ENCODE data around the gene ITGA8.
A peak's percentile ranks its signal among the peaks of the same experiment; 100 is the strongest.

The ITGA8 gene

GRCh38 chr10:15729890-15730289 lies 10.2 kb upstream of the ITGA8 start:
- TF ChIP-seq CTCF (IDR thresholded peaks at IDR 0.05) = no peak
- H3K9me3 Mint-ChIP-seq = peaks cover 61% of the 10 kb centered on the region
- peaks cover 18% of the 10 kb centered on the region for H3K4me1 Mint-ChIP-seq
- H3K36me3 Mint-ChIP-seq (ENCODE audit: low read depth) = peaks cover 19% of the 10 kb centered on the region
- peaks cover 3% of the 10 kb centered on the region for H3K27me3 Mint-ChIP-seq (ENCODE audit: low read depth, poor library complexity)
- DNase-seq = no peak
- H3K4me3 Mint-ChIP-seq = no peak overlapping the region
- no peak overlapping the region for H3K27ac Mint-ChIP-seq

GRCh38 chr10:15726042-15726441 lies 6.3 kb upstream of the ITGA8 start:
- no peak overlapping the region for H3K27ac Mint-ChIP-seq
- peaks cover 56% of the 10 kb centered on the region for H3K4me1 Mint-ChIP-seq
- peaks cover 7% of the 10 kb centered on the region for H3K27me3 Mint-ChIP-seq (ENCODE audit: low read depth, poor library complexity)
- no peak overlapping the region for H3K4me3 Mint-ChIP-seq
- H3K36me3 Mint-ChIP-seq (ENCODE audit: low read depth) = peaks cover 11% of the 10 kb centered on the region
- H3K9me3 Mint-ChIP-seq = peaks cover 34% of the 10 kb centered on the region
- no peak for DNase-seq
- no peak for TF ChIP-seq CTCF (IDR thresholded peaks at IDR 0.05)

- peak; percentile 40 for TF ChIP-seq CTCF (IDR thresholded peaks at IDR 0.05)
- Mint-ChIP-seq H3K36me3 (ENCODE audit: low read depth) (peaks cover 6% of the 10 kb centered on the region), H3K4me3 (no peak overlapping the region), H3K27me3 (ENCODE audit: low read depth, poor library complexity) (peaks cover 6% of the 10 kb centered on the region), H3K9me3 (peaks cover 29% of the 10 kb centered on the region), H3K27ac (no peak overlapping the region), H3K4me1 (peaks cover 61% of the 10 kb centered on the region)
- DNase-seq = peak; percentile 33
These were observed 5.9 kb upstream of the ITGA8 start for GRCh38 chr10:15725603-15726002.

- Mint-ChIP-seq H3K36me3 (ENCODE audit: low read depth) (peaks cover 5% of the 10 kb centered on the region), H3K4me1 (peaks cover 67% of the 10 kb centered on the region), H3K9me3 (peaks cover 20% of the 10 kb centered on the region), H3K4me3 (no peak overlapping the region), H3K27me3 (ENCODE audit: low read depth, poor library complexity) (peaks cover 12% of the 10 kb centered on the region), H3K27ac (peak overlapping the region; percentile 15)
- no peak for TF ChIP-seq CTCF (IDR thresholded peaks at IDR 0.05)
- no peak for DNase-seq
These were observed 5.0 kb upstream of the ITGA8 start for GRCh38 chr10:15724683-15725082.

- H3K27ac Mint-ChIP-seq = peak overlapping the region; percentile 87
- peaks cover 14% of the 10 kb centered on the region for H3K9me3 Mint-ChIP-seq
- DNase-seq = no peak
- H3K27me3 Mint-ChIP-seq (ENCODE audit: low read depth, poor library complexity) = peaks cover 18% of the 10 kb centered on the region
- no peak for TF ChIP-seq CTCF (IDR thresholded peaks at IDR 0.05)
- H3K4me3 Mint-ChIP-seq = no peak overlapping the region
- H3K4me1 Mint-ChIP-seq = peaks cover 71% of the 10 kb centered on the region
- peaks cover 5% of the 10 kb centered on the region for H3K36me3 Mint-ChIP-seq (ENCODE audit: low read depth)
These were observed 4.1 kb upstream of the ITGA8 start for GRCh38 chr10:15723803-15724202.

GRCh38 chr10:15720635-15721287 lies 1.0 kb upstream of the ITGA8 start:
- peaks cover 83% of the 10 kb centered on the region for H3K4me1 Mint-ChIP-seq
- TF ChIP-seq CTCF (IDR thresholded peaks at IDR 0.05) = no peak
- DNase-seq = no peak
- peak overlapping the region; percentile 85 for H3K4me3 Mint-ChIP-seq
- peaks cover 25% of the 10 kb centered on the region for H3K27me3 Mint-ChIP-seq (ENCODE audit: low read depth, poor library complexity)
- no peaks in the 10 kb centered on the region for H3K9me3 Mint-ChIP-seq
- peaks cover 18% of the 10 kb centered on the region for H3K36me3 Mint-ChIP-seq (ENCODE audit: low read depth)
- H3K27ac Mint-ChIP-seq = no peak overlapping the region
